K562 (cell line): ENCODE results near the gene FRMD4A. TPM values are rescaled to one million over a fixed set of nuclear protein-coding genes. Genes with fewer than 3 reads are reported as not detected.

Experiments
- ARID1B ChIP-seq: fragments of 450-650 bp; IDR thresholded peaks from 2 replicates; pipeline ENCODE4 v1.6.1; 2016; ENCODE audit warnings: antibody characterized with exemption, mild to moderate bottlenecking, inconsistent platforms
- CEBPZ ChIP-seq: fragments of 150-350 bp; IDR thresholded peaks from 2 replicates; pipeline ENCODE4 v1.6.1; 2014; ENCODE audit warnings: low read depth, mild to moderate bottlenecking, low read length, borderline replicate concordance
- CHAMP1 ChIP-seq: fragments of 450-650 bp; IDR thresholded peaks from 2 replicates; pipeline ENCODE4 v1.6.1; 2016; ENCODE audit warnings: mild to moderate bottlenecking
- HNRNPL ChIP-seq: fragments of 200-400 bp; formaldehyde crosslinking; IDR thresholded peaks from 2 replicates; pipeline ENCODE4 v1.6.1; 2017; ENCODE audit warnings: low read depth, mild to moderate bottlenecking, low read length
- TRIM24 ChIP-seq, 2 experiments: fragments of 450-650 bp; IDR thresholded peaks; 2 replicates each; pipeline ENCODE4 v1.6.1; 2016
- TRIM25 ChIP-seq: fragments of 450-650 bp; IDR thresholded peaks from 2 replicates; pipeline ENCODE4 v1.7.0; 2016; ENCODE audit warnings: borderline replicate concordance
- ZBTB34 ChIP-seq: fragments of 250-450 bp; sonication (Bioruptor Pico); IDR thresholded peaks from 2 replicates; pipeline ENCODE4 v1.8.0; 2021; ENCODE audit warnings: mild to moderate bottlenecking, moderate library complexity
- ZKSCAN8 ChIP-seq: fragments of 200-800 bp; sonication (Bioruptor generic); IDR thresholded peaks from 2 replicates; pipeline ENCODE4 v1.6.1; 2016; ENCODE audit warnings: missing genetic modification characterization, missing compliant biosample characterization
- ZNF639 ChIP-seq, 2 experiments: fragments of 200-800 bp in 1 of 2; sonication (Bioruptor generic) in 1 of 2; sonication (generic) in 1 of 2; formaldehyde crosslinking in 1 of 2; IDR thresholded peaks in 1 of 2; conservative IDR thresholded peaks in 1 of 2; 2 replicates each; pipeline versions ENCODE4 v1.5.0 to v1.6.1; 2016 to 2020; ENCODE audit warnings: missing compliant biosample characterization in 1 of 2, missing genetic modification characterization in 1 of 2, missing genetic modification reagents in 1 of 2
- polyA plus RNA-seq, 8 experiments: library from polyadenylated mRNA; depleted of rRNA in 4 of 8; stranded (reverse) in 5 of 8; unstranded in 3 of 8; fragments of >200 nt; fragmentation: Nextera tagmentation in 2 of 8; fragmentation: Illumina TruSeq in 1 of 8; extraction: Ambion mirVana in 2 of 8; extraction: Trizol in 1 of 8; gene quantifications; 2 replicates each; pipeline versions ENCODE4 v1.2.1 to v1.2.3, GENCODE V29; 2011 to 2014; ENCODE audit warnings: inconsistent platforms in 1 of 8, missing spikeins in 1 of 8
- total RNA-seq, 7 experiments: library from RNA; depleted of rRNA in 6 of 7; stranded (reverse); fragments of >200 nt in 6 of 7; fragmentation: Illumina TruSeq in 2 of 7; extraction: Trizol in 2 of 7; gene quantifications; 2 replicates each; pipeline versions ENCODE4 v1.2.1 to v1.2.3, GENCODE V29; 2011 to 2021; ENCODE audit warnings: low replicate concordance in 1 of 7

The FRMD4A gene
- total and polyA plus RNA-seq, 9 of the 15 experiments (the other 6 are each of a cell fraction or from before 2014, with no cell fraction given), result 0.80 to 5.2 (median 3.0) TPM

GRCh38 chr10:13706175-13706574, 624.5 kb downstream of the FRMD4A start (continued):
- TF ChIP-seq TRIM25, result no peak
- no peak for TF ChIP-seq CEBPZ
- TF ChIP-seq ZNF639 (CRISPR knock-in tag; conservative IDR thresholded peaks at IDR 0.05 in 1 of 2, IDR thresholded peaks at IDR 0.05 in 1 of 2), result no peak
- no peak for TF ChIP-seq HNRNPL
- TF ChIP-seq TRIM24 (IDR thresholded peaks at IDR 0.05), result no peak
- TF ChIP-seq CHAMP1, result 0 out of 2 replicates have a peak, but pooled peaks have one; percentile 2
- no peak for TF ChIP-seq ZBTB34
- no peak for TF ChIP-seq ARID1B
- TF ChIP-seq ZKSCAN8 (CRISPR knock-in tag), result no peak
